SK-N-DZ (cell line): ENCODE results near the gene BAG1.

Experiments
- DNase-seq: peaks from one replicate; pipeline ENCODE4 v3.0.0-alpha.2; 2015; ENCODE audit warnings: low spot score

Gene BAG1

DNA sequence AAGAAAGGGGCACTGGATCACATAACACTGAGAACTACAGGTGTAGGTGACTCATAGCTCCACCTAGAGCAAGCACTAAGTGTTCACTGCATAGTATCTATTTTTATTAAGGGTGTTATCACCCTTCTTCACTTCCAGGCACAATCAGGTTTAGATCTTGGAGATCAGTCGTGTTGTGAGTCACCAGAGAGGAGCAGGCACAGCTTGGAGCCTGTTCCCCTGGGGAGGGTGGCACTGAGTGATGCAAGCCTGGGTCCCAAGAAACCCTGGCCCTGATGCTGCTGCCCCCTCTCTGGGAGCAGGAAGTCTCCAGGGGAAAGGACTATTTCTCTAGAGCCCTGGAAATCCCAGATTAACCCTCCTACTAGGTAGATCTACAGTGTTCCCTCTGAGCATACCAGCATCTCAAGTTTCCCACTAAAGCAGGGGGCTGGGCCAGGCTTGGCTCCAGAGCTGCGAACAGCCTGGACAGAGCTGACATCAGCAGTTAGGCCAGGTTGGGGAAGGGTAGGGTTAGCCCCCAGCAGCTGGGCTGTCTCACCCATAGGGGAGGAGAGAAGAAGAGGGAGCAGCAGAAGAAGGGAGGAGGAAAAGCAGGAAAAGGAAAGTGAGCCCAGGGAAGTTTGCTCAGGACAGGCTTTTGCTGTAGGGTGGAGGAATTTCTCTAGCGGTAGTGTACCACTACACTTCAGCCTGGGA lies 52.7 kb downstream of the BAG1 start:
- DNase-seq: no peak

DNA sequence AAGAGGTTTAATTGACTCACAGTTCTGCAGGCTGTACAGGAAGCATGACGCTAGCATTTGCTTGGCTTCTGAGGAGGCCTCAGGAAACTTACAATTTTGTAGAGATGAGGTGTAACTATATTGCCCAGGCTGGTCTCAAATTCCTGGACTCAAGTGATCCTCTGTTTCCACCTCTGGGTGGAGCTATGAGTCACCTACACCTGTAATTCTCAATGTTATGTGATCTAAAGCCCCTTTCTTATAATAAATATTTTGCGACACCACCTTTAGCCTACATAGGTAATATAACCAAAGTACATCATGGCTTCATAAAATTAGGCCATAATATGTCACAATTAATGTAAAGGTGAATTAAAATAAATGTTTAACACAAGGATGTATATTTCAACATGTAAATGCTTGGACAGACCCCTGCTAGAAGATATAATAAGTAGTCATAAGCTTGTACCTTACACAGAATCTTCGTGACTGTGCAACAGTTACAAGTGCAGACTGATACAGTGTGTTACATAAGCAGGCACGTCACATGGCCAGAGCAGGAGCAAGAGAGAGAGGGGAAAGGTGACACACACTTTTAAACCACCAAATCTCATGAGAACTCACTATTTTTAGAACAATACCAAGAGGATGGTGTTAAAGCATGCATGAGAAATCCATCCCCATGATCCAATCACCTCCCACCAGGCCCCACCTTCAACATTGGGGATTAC lies 54.3 kb downstream of the BAG1 start:
- DNase-seq: no peak

DNA sequence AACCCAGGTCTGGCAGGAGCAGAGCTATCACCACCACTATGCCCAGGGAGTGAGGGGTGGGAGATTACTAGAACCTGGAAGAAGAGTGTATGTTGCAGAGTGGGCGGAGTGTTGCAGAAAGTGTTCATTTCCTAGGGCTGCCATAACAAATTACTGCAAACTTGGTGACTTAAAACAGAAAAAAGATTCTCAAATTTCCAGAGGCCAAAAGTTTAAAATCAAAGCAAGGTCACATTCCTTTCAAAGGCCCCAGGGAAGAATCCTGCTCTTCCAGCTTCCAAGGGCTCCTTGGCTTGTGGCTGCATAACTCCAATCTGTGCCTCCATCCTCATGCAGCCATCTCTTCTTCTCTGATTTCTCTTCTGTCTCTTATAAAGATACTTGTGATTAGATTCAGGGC lies 55.1 kb downstream of the BAG1 start:
- DNase-seq: peak; percentile 52

DNA sequence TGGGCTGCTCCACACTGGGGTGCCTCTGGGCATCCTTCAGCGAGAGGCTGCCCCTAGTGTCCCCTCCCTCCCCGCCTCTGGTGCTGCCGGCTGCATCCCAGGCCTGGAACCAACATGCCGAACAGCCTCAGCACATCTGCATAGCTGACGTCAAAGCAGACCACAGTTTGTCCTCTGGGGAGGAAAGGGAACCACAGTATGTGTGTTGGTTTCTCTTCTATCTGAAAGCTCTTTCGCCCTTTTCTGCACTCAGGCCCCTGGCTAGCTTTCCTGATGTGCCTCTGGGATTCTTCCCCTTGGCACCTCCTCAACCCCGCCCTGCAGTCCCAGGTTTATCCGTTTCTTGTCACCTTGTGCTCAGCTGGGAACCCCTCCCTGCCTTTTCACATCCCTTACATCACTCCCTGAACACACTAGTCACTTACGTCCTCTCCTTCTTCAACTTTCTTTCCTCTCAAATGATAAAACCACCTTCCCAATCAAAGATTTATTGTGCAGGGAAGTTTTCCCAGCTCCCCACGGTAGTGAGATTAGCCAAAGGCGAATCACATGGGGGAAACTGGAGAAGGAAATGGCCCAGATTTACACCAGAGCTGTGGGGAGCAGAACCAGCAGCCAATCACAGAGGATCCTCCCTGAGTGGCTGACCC lies 61.8 kb downstream of the BAG1 start:
- no peak for DNase-seq
